ENCODE data around the gene YIF1A. TPM values are rescaled to one million over a fixed set of nuclear protein-coding genes. Genes with fewer than 3 reads are reported as not detected.

The YIF1A gene
- total and polyA plus RNA-seq, 2 of the 4 experiments (the other 2 are of a cell fraction) = 128 to 207 TPM

DNA sequence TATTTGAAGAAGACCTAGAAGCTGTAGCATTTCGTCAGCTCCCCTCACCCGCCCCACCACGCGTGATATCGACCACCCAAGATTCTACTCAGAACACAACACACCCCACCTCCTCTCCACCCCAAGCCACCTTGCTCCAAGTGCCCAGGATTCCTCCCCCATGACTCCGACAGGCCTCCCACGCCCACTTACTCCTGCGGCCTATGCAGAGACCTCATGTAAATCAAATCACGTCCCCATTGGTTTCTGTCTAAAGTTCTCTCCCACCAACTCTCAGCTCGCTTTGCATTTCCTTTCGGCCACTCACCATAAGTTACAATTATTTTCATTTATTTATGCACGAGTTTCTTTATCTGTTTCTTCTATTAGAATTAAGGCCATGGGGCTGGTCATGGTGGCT, 13.7 kb upstream of the YIF1A start:
- Histone ChIP-seq H3K18ac (ENCODE audit: low read depth, low read length) (no peak overlapping the region), H2AK5ac (ENCODE audit: low read depth, low read length) (no peak overlapping the region), H3K4me3 (ENCODE audit: insufficient read depth, low read depth, low read length) (no peak overlapping the region), H4K8ac (ENCODE audit: low read depth in 2 of 2, low read length in 2 of 2) (no peak overlapping the region), H3K14ac (replicated peaks; ENCODE audit: low read depth, low read length) (no peak overlapping the region), H3K4ac (ENCODE audit: low read depth, low read length) (no peak overlapping the region), H4K20me1 (ENCODE audit: insufficient read depth, low read length) (no peaks in the 10 kb centered on the region), H3K9me1 (ENCODE audit: insufficient read depth, low read length) (no peaks in the 10 kb centered on the region; the same call in 1 of the 2 replicates), H2BK120ac (ENCODE audit: low read depth, low read length) (no peak overlapping the region), H3K27me3 (ENCODE audit: control insufficient read depth, insufficient read depth, low read length) (peaks cover 19% of the 10 kb centered on the region), H2BK15ac (ENCODE audit: low read depth, low read length) (no peak overlapping the region), H2BK20ac (ENCODE audit: low read depth, low read length) (no peak overlapping the region), H3K36me3 (ENCODE audit: control insufficient read depth, insufficient read depth, low read length) (no peaks in the 10 kb centered on the region), H3K79me1 (ENCODE audit: low read depth in 1 of 2, low read length in 2 of 2) (no peaks in the 10 kb centered on the region), H3K9ac (ENCODE audit: low read depth, low read length) (no peak overlapping the region), H2AK9ac (replicated peaks; ENCODE audit: low read depth, low read length, poor library complexity) (no peak overlapping the region), H4K91ac (ENCODE audit: insufficient read depth, low read depth, low read length) (no peak overlapping the region), H2BK5ac (ENCODE audit: low read depth, low read length, poor library complexity, severe bottlenecking) (no peak overlapping the region), H2AFZ (replicated peaks; ENCODE audit: low read length, poor library complexity) (peak overlapping the region; percentile 63), H3K4me2 (ENCODE audit: low read depth, low read length) (no peak overlapping the region), H3K4me1 (ENCODE audit: control insufficient read depth, insufficient read depth, low read length) (no peaks in the 10 kb centered on the region), H3K9me3 (ENCODE audit: control insufficient read depth, insufficient read depth, low read length) (no peaks in the 10 kb centered on the region), H3K27ac (ENCODE audit: insufficient read depth, low read length) (no peak overlapping the region), H4K5ac (ENCODE audit: low read depth, low read length) (no peak overlapping the region), H3K23ac (ENCODE audit: low read depth, low read length) (no peak overlapping the region), H3K56ac (ENCODE audit: extremely low read depth, insufficient read depth, low read length) (no peak overlapping the region)
- TF ChIP-seq MAZ (IDR thresholded peaks at IDR 0.05; ENCODE audit: borderline replicate concordance, low read depth, low read length) = no peak
- TF ChIP-seq BHLHE40 (IDR thresholded peaks at IDR 0.05; ENCODE audit: low read depth, low read length) = no peak
- no peak for TF ChIP-seq MAFK (IDR thresholded peaks at IDR 0.05; ENCODE audit: low read depth, low read length)
- no peak for TF ChIP-seq MXI1 (IDR thresholded peaks at IDR 0.05; ENCODE audit: borderline replicate concordance, low read depth, low read length)
- no peak for TF ChIP-seq RFX5 (IDR thresholded peaks at IDR 0.05; ENCODE audit: low read depth, low read length)
- TF ChIP-seq SMC3 (IDR thresholded peaks at IDR 0.05; ENCODE audit: low read depth, low read length) = no peak
- TF ChIP-seq RCOR1 (IDR thresholded peaks at IDR 0.05; ENCODE audit: insufficient replicate concordance, low read length) = no peak
- no peak for TF ChIP-seq NFE2L2 (IDR thresholded peaks at IDR 0.05; ENCODE audit: low read depth, low read length)
- no peak for TF ChIP-seq CEBPB (IDR thresholded peaks at IDR 0.05; ENCODE audit: low read depth, low read length)
- in situ Hi-C loops (cut with MboI; ENCODE audit: low sequenced_read_pairs) = no loop called here
- no TSS peak for BruUV-seq (replicated peaks)
- DNase-seq = no peak
- CTCF ChIA-PET = interaction anchor here (0.9 kb wide), 1 partner anchor 86 kb away, joined by 3 read pairs; no protein-coding TSS in a partner anchor
- ATAC-seq (ENCODE audit: low read depth) = no peak
- POLR2A ChIA-PET (ENCODE audit: unreplicated experiment) = no interaction called here
- WGBS, 2 experiments (ENCODE audit: extremely low coverage in 2 of 2, insufficient read length in 1 of 2) = 72% methylated on average over 3 of the region's 12 CpGs; no CpG with 5 or more reads in 1 of the 2 experiments
- intact Hi-C loops (cut with micrococcal nuclease) = no loop called here
- dilution Hi-C loops (cut with HindIII; ENCODE audit: low sequenced_read_pairs, unreplicated experiment) = no loop called here
